ENCODE data around the gene SORCS2.
"Not testable (repeated sequence)": the region's sequence is repeated elsewhere in the genome, so short reads cannot be mapped to it uniquely, and the experiment has no call there.

The SORCS2 gene

DNA sequence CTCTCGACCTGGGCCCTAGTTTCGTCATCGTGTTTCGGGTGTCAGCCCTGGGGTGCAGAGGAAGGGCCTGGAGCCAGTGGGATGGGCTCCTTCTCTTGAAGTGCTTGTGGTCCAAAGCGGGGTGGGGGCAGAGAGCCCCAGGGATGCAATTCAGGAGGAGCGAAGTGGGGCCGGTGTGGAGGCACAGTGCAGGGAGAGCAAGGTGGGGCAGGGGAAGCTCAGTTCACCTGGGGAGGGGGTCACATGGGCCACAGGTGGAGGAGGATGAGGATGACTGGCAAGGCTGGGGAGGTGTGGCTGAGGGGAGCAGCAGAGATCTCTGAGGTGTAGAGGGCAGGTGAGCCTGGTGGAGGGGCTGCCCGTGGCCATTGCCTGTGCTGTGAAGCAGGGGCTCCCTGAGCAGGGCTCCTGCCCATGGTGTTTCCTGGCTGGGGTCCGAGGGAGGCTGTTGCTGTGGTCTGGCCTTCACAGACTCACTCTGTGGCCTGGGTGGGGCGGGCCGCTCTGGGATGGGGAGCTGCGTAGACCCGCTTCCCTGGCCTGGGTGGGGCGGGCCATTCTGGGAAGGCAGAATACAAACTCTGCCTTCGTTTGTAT, 6.9 kb downstream of the SORCS2 start:
- in situ Hi-C loops (cut with MboI; ENCODE audit: low sequenced_read_pairs): no loop called here

GRCh38 chr4:7199771-7200441, 7.6 kb downstream of the SORCS2 start:
- in situ Hi-C loops (cut with MboI; ENCODE audit: low sequenced_read_pairs): no loop called here

DNA sequence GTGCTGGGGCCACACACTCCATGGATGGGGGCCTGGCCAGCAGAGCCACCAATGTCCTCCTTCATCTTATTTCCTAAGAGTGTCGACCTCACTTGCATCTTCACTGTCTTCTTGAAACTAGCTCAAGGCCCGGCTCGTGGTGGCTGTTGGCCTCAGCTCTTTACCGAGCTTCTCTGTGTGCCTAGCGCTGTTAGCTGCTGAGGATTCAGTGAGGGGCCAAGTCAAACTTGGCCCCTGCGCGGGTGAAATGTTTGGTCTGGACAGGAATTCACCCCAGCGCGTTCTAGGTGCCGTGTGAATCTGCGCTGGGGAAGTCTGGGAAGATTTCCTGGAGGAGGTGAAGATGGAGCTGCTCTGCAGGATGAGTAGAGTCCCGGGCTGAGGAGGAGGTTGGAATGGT, 8.5 kb downstream of the SORCS2 start:
- in situ Hi-C loops (cut with MboI; ENCODE audit: low sequenced_read_pairs): no loop called here

- in situ Hi-C loops (cut with MboI; ENCODE audit: low sequenced_read_pairs): no loop called here
Measured at GRCh38 chr4:7201420-7202305, 9.3 kb downstream of the SORCS2 start.

GRCh38 chr4:7202411-7202810, 10.1 kb downstream of the SORCS2 start:
- in situ Hi-C loops (cut with MboI; ENCODE audit: low sequenced_read_pairs): no loop called here

GRCh38 chr4:7204656-7205387, 12.5 kb downstream of the SORCS2 start:
- in situ Hi-C loops (cut with MboI; ENCODE audit: low sequenced_read_pairs): no loop called here

DNA sequence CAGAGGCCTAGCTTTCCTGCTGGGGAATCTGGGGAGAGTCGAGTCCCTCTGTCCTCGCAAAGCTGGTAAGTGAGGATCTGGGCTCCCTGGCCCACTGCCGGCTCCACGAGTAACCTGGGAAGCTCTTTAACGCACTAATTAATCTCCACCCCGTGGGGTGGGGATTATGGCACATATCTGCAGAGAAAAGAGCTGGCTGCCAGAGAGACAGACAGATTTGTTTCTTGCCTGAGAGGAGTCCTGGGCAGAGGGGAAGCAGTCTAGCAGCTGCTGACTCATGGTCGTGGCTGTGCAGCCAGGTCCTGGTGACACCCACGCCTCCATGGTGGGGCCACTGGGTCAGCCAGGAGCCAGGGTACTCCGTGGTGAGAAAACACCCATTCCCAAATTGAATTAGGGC, 14.0 kb downstream of the SORCS2 start:
- in situ Hi-C loops (cut with MboI; ENCODE audit: low sequenced_read_pairs): no loop called here

GRCh38 chr4:7206911-7207567, 14.7 kb downstream of the SORCS2 start:
- in situ Hi-C loops (cut with MboI; ENCODE audit: low sequenced_read_pairs): no loop called here

- in situ Hi-C loops (cut with MboI; ENCODE audit: low sequenced_read_pairs): no loop called here
Measured at GRCh38 chr4:7207628-7208231, 15.4 kb downstream of the SORCS2 start.

- in situ Hi-C loops (cut with MboI; ENCODE audit: low sequenced_read_pairs): no loop called here
Measured at GRCh38 chr4:7208509-7209451, 16.4 kb downstream of the SORCS2 start.

DNA sequence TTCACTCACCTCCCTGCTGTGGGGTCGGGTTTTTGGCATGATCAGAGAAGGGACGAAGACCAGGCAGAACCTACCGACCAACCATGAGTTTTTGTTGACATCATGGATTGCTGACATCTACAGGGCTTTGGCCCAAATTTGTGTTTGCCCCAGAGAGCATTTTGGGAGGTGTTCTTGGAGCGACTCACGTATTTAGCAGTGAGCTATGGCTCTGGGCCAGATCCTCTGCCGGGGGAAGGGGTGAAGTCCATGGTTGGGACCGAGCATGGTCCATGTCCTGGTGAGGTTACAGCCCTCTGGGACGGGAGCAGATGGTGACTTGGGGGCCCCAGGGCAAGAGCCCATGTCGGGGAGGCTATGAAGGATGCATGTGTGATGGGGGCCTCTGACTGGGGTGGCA, 17.4 kb downstream of the SORCS2 start:
- in situ Hi-C loops (cut with MboI; ENCODE audit: low sequenced_read_pairs): no loop called here

DNA sequence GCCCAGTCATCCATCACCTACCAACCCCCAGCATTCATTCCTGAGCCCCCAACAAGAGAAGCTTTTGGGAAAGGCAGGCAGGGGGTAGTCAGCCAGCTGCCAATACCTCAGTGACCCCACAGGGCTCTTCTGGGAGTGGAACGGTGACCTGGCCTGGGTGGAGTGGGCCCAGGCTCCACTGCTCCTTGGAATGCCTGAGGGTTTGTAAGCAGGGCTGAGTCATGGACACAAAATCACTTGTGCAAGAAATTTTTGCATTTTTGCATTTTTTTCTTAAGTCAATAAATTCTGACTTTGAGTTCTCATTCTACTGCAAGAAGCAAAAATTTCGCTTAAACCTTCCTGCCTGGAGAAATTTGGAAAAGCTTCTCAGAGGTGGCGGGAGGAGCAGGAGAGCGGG, 18.5 kb downstream of the SORCS2 start:
- in situ Hi-C loops (cut with MboI; ENCODE audit: low sequenced_read_pairs): no loop called here

GRCh38 chr4:7212101-7212674, 19.9 kb downstream of the SORCS2 start:
- in situ Hi-C loops (cut with MboI; ENCODE audit: low sequenced_read_pairs): no loop called here

GRCh38 chr4:7212921-7213320, 20.6 kb downstream of the SORCS2 start:
- in situ Hi-C loops (cut with MboI; ENCODE audit: low sequenced_read_pairs): no loop called here

DNA sequence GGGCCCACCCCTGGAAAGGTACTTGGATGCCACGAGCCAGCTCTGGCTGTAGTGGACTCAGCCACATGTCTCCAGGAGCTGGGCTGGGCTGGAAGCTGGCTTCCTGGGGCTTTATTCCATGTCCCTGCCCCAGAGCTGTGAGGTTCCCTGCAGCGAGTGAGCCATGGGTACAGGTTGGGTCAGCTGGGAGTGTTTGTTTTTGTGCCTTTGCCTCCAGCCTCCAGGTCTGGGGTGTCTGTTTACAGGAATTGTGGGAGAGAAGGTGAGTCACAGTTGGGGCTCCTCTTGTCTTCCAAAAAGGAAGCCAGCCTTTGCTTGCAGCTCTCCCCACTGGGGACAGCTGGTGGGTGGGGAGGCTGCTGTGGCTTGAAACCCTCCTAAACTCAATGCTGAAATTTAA, 21.5 kb downstream of the SORCS2 start:
- in situ Hi-C loops (cut with MboI; ENCODE audit: low sequenced_read_pairs): no loop called here

DNA sequence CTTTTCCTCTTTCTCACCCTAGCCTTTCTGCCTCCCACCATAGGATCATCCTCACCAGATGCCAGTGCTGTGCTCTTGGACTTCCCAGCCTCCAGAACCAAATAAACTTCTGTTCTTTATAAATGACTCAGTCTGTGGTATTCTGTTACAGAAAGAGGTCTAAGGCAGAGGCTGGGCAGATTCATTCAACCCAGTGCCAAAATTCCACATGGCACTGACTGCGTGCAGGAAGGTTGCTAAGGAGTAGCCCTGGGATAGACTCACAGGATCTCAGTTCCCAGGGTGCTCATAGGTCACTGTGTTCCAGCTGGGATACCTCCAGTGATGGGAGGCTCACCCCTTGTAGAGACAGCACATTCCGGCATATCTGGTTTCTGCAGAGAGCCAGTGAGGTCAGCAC, 22.0 kb downstream of the SORCS2 start:
- in situ Hi-C loops (cut with MboI; ENCODE audit: low sequenced_read_pairs): no loop called here

GRCh38 chr4:7215187-7215586, 22.8 kb downstream of the SORCS2 start:
- in situ Hi-C loops (cut with MboI; ENCODE audit: low sequenced_read_pairs): not testable (repeated sequence)

GRCh38 chr4:7217039-7217438, 24.7 kb downstream of the SORCS2 start:
- in situ Hi-C loops (cut with MboI; ENCODE audit: low sequenced_read_pairs): no loop called here
